GDM1 (cell line): ENCODE measurements around the gene MPHOSPH10.
"Not testable (repeated sequence)": the region's sequence is repeated elsewhere in the genome, so short reads cannot be mapped to it uniquely, and the experiment has no call there.

Experiments used
- DNase-seq: peaks from one replicate; lab custom pipeline; 2025; lab: John Stamatoyannopoulos, UW

Gene MPHOSPH10

GRCh38 chr2:71178836-71179235 lies 48.4 kb downstream of the MPHOSPH10 start:
- not testable (repeated sequence) for DNase-seq

- no peak for DNase-seq
Measured at GRCh38 chr2:71181316-71181715, 50.9 kb downstream of the MPHOSPH10 start.

GRCh38 chr2:71183306-71184115 lies 53.1 kb downstream of the MPHOSPH10 start:
- not testable (repeated sequence) for DNase-seq

GRCh38 chr2:71186973-71187372 lies 56.5 kb downstream of the MPHOSPH10 start:
- DNase-seq = no peak

GRCh38 chr2:71187589-71187988 lies 57.2 kb downstream of the MPHOSPH10 start:
- DNase-seq = no peak

GRCh38 chr2:71190656-71191569 lies 60.5 kb downstream of the MPHOSPH10 start:
- DNase-seq = no peak

GRCh38 chr2:71191570-71191943 lies 61.1 kb downstream of the MPHOSPH10 start:
- DNase-seq = no peak
